Keratinocyte (primary cell): ENCODE measurements around the gene LYSMD2. TPM values are rescaled to one million over a fixed set of nuclear protein-coding genes. Genes with fewer than 3 reads are reported as not detected.

Source experiments
- DNase-seq: peaks from one replicate; pipeline ENCODE4 v3.0.0-alpha.2; 2011; ENCODE audit warnings: low read depth, missing footprints, low spot score
- FAIRE-seq: peaks from 2 replicates; lab custom pipeline; 2011; peaks lifted over from hg19 to GRCh38; lab: Jason Lieb, UNC
- H2AFZ ChIP-seq: 2 replicates; pipeline ENCODE4 v1.6.0; 2012; ENCODE audit warnings: low read length, control low read depth, inconsistent platforms; ENCODE audit not compliant: control insufficient read depth
- H3K27ac ChIP-seq: 2 replicates; pipeline ENCODE4 v1.5.1; 2011; ENCODE audit warnings: low read length; ENCODE audit not compliant: control insufficient read depth, insufficient read depth
- H3K27me3 ChIP-seq: 3 replicates; pipeline ENCODE4 v1.6.0; 2011; ENCODE audit warnings: low read length; ENCODE audit not compliant: control insufficient read depth, insufficient read depth; ENCODE audit errors: extremely low read depth
- H3K36me3 ChIP-seq, 2 experiments: 2 replicates in 1 of 2; 3 replicates in 1 of 2; pipeline ENCODE4 v1.5.1; 2011; ENCODE audit warnings: low read length in 2 of 2, mild to moderate bottlenecking in 1 of 2; ENCODE audit not compliant: control insufficient read depth in 2 of 2, insufficient read depth in 2 of 2; ENCODE audit errors: extremely low read depth in 1 of 2
- H3K4me1 ChIP-seq: 3 replicates; pipeline ENCODE4 v1.5.1; 2011; ENCODE audit warnings: low read length; ENCODE audit not compliant: control insufficient read depth, insufficient read depth; ENCODE audit errors: extremely low read depth
- H3K4me2 ChIP-seq: 3 replicates; pipeline ENCODE4 v1.6.0; 2011; ENCODE audit warnings: low read depth, low read length; ENCODE audit not compliant: control insufficient read depth, insufficient read depth; ENCODE audit errors: extremely low read depth
- H3K4me3 ChIP-seq, 3 experiments: fragments of 200-600 bp in 1 of 3; sonication (generic) in 1 of 3; 2 replicates in 2 of 3; 3 replicates in 1 of 3; pipeline ENCODE4 v1.5.1; 2011 to 2016; ENCODE audit warnings: low read length in 3 of 3, mild to moderate bottlenecking in 3 of 3, control low read depth in 2 of 3, inconsistent platforms in 1 of 3, low read depth in 1 of 3, mixed read lengths in 1 of 3, mixed run types in 1 of 3, moderate library complexity in 1 of 3; ENCODE audit not compliant: control insufficient read depth in 2 of 3, insufficient read depth in 2 of 3; ENCODE audit errors: extremely low read depth in 1 of 3
- H3K79me2 ChIP-seq: 2 replicates; pipeline ENCODE4 v1.6.0; 2012; ENCODE audit warnings: low read length; ENCODE audit not compliant: control insufficient read depth, insufficient read depth
- H3K9ac ChIP-seq: 3 replicates; pipeline ENCODE4 v1.6.0; 2011; ENCODE audit warnings: low read length; ENCODE audit not compliant: control insufficient read depth, insufficient read depth; ENCODE audit errors: extremely low read depth
- H3K9me1 ChIP-seq: 3 replicates; pipeline ENCODE4 v1.6.0; 2011; ENCODE audit warnings: low read length; ENCODE audit not compliant: control insufficient read depth, insufficient read depth; ENCODE audit errors: extremely low read depth
- H3K9me3 ChIP-seq: 2 replicates; pipeline ENCODE4 v1.5.1; 2012; ENCODE audit warnings: low read depth, low read length; ENCODE audit not compliant: control insufficient read depth
- H4K20me1 ChIP-seq: 3 replicates; pipeline ENCODE4 v1.6.0; 2011; ENCODE audit warnings: low read length; ENCODE audit not compliant: control insufficient read depth, insufficient read depth; ENCODE audit errors: extremely low read depth
- EZH2 ChIP-seq: IDR thresholded peaks from one replicate; pipeline ENCODE4 v1.6.1; 2012; ENCODE audit warnings: inconsistent platforms, mild to moderate bottlenecking, low read length, moderate library complexity
- dilution Hi-C: fragments of 300-500 bp; cut with MboI; formaldehyde crosslinking; loops from one replicate; pipeline ENCODE4 v1.7.0; 2020; ENCODE audit warnings: low sequenced_read_pairs; ENCODE audit not compliant: extremely low pct_ligation_motif_present
- polyA plus RNA-seq, 5 experiments: library from polyadenylated mRNA; depleted of rRNA in 3 of 5; stranded (reverse) in 3 of 5; stranded (forward) in 1 of 5; unstranded in 1 of 5; fragments of >200 nt; gene quantifications; 1 replicate in 1 of 5; 2 replicates in 3 of 5; 3 replicates in 1 of 5; pipeline versions ENCODE4 v1.2.1 to v1.2.3, GENCODE V29; 2011 to 2012; ENCODE audit warnings: missing spikeins in 2 of 5, low read depth in 1 of 5, low replicate concordance in 1 of 5
- TF ChIP-seq, protein P1 (sequence below), 3 experiments: IDR thresholded peaks in 1 of 3; conservative IDR thresholded peaks in 1 of 3; optimal IDR thresholded peaks in 1 of 3; 2 replicates in 2 of 3; 3 replicates in 1 of 3; pipeline versions ENCODE3 to v1.5.1; 2011; ENCODE audit warnings: low read length in 3 of 3, mild to moderate bottlenecking in 3 of 3, moderate library complexity in 2 of 3, control low read depth in 1 of 3, inconsistent platforms in 1 of 3; ENCODE audit not compliant: insufficient read depth in 2 of 3; ENCODE audit errors: extremely low read depth in 1 of 3

LYSMD2 gene
- polyA plus RNA-seq, 1 donor (not counting 4 experiments of a cell fraction or from before 2014, with no cell fraction given): 12.7 TPM

DNA sequence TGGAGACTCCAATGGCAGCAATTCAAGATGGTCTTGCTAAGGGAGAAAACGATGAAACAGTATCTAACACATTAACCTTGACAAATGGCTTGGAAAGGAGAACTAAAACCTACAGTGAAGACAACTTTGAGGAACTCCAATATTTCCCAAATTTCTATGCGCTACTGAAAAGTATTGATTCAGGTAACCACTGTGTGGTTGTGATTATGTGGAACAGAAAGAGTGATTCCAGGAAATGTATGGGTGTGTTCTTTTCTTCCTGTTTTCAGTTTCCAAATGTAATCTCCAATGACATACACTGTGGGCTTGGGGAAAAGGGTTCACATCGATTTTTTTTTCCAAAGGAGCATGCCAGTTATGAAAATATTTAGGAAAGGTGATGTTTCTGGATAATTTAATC lies 45.3 kb downstream of the LYSMD2 start:
- Histone ChIP-seq H3K36me3 (no peaks in the 10 kb centered on the region), H3K9ac (no peak overlapping the region), H3K4me2 (no peak overlapping the region), H3K9me3 (no peaks in the 10 kb centered on the region), H3K4me3 (no peak overlapping the region), H3K27me3 (peaks cover 19% of the 10 kb centered on the region), H3K79me2 (no peaks in the 10 kb centered on the region), H3K9me1 (no peaks in the 10 kb centered on the region), H3K4me1 (no peaks in the 10 kb centered on the region), H2AFZ (no peak overlapping the region), H4K20me1 (no peaks in the 10 kb centered on the region), H3K27ac (no peak overlapping the region)
- no peak for DNase-seq
- dilution Hi-C loops: no loop called here
- TF ChIP-seq, protein P1, sequence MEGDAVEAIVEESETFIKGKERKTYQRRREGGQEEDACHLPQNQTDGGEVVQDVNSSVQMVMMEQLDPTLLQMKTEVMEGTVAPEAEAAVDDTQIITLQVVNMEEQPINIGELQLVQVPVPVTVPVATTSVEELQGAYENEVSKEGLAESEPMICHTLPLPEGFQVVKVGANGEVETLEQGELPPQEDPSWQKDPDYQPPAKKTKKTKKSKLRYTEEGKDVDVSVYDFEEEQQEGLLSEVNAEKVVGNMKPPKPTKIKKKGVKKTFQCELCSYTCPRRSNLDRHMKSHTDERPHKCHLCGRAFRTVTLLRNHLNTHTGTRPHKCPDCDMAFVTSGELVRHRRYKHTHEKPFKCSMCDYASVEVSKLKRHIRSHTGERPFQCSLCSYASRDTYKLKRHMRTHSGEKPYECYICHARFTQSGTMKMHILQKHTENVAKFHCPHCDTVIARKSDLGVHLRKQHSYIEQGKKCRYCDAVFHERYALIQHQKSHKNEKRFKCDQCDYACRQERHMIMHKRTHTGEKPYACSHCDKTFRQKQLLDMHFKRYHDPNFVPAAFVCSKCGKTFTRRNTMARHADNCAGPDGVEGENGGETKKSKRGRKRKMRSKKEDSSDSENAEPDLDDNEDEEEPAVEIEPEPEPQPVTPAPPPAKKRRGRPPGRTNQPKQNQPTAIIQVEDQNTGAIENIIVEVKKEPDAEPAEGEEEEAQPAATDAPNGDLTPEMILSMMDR (optimal IDR thresholded peaks at IDR 0.05 in 1 of 3, IDR thresholded peaks at IDR 0.05 in 1 of 3, conservative IDR thresholded peaks at IDR 0.05 in 1 of 3; ENCODE audit: extremely low read depth in 1 of 3, insufficient read depth in 2 of 3, low read length in 3 of 3): no peak
- no peak for TF ChIP-seq EZH2
- no peak for FAIRE-seq

DNA sequence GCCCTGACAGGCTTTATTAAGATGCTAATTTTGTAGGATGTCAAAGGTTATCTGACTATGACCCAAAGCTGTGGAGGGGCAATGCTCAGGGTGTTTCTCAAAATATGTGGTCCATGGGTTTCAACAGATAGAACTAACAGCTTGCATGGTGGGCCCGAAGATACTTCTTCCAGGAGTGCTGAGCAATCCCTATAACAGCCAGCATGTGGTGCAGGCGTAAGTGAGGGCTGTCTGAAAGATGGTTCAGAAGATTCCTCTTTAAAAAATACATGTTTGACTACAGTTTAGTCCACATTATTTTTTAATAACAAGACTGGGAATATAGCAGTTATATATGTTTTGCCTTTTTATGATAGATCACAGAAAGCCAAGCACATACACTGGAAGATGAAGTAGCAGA lies 48.6 kb downstream of the LYSMD2 start:
- H3K9ac ChIP-seq: no peak overlapping the region
- no peak overlapping the region for H3K4me2 ChIP-seq
- no peaks in the 10 kb centered on the region for H3K9me1 ChIP-seq
- dilution Hi-C loops: no loop called here
- no peaks in the 10 kb centered on the region for H4K20me1 ChIP-seq
- TF ChIP-seq EZH2: no peak
- TF ChIP-seq, protein P1 (optimal IDR thresholded peaks at IDR 0.05 in 1 of 3, IDR thresholded peaks at IDR 0.05 in 1 of 3, conservative IDR thresholded peaks at IDR 0.05 in 1 of 3; ENCODE audit: extremely low read depth in 1 of 3, insufficient read depth in 2 of 3, low read length in 3 of 3): peak in 1 of 3 experiments; percentile 15
- no peak overlapping the region for H3K27ac ChIP-seq
- DNase-seq: no peak
- no peaks in the 10 kb centered on the region for H3K9me3 ChIP-seq
- no peaks in the 10 kb centered on the region for H3K79me2 ChIP-seq
- no peak overlapping the region for H3K4me3 ChIP-seq
- H3K36me3 ChIP-seq: no peaks in the 10 kb centered on the region
- H2AFZ ChIP-seq: no peak overlapping the region
- FAIRE-seq: no peak
- H3K27me3 ChIP-seq: peaks cover 24% of the 10 kb centered on the region
- no peaks in the 10 kb centered on the region for H3K4me1 ChIP-seq
